AG04450 (cell line): ENCODE data around the gene SRSF8. TPM values are rescaled to one million over a fixed set of nuclear protein-coding genes. Genes with fewer than 3 reads are reported as not detected.

ENCODE experiments used
- CTCF ChIA-PET: fragments of 300-600, 350-600 bp; formaldehyde crosslinking; extraction: SDS; loops from one replicate; lab custom pipeline; 2022; ENCODE audit warnings: antibody characterized with exemption, inconsistent platforms; lab: Charles Lee
- POLR2A ChIA-PET: fragments of 350-600 bp; formaldehyde crosslinking; extraction: SDS; loops from one replicate; lab custom pipeline; 2021; ENCODE audit warnings: antibody characterized with exemption, inconsistent platforms; lab: Yijun Ruan, JAX
- DNase-seq: peaks from one replicate; pipeline ENCODE4 v3.0.0-alpha.2; 2011; ENCODE audit warnings: low read depth, low spot score
- H3K27ac ChIP-seq: one replicate; pipeline ENCODE4 v1.5.1; 2012; ENCODE audit warnings: low read depth, low read length, control low read depth
- H3K27me3 ChIP-seq: one replicate; pipeline ENCODE4 v1.6.0; 2012; ENCODE audit warnings: low read length; ENCODE audit not compliant: control insufficient read depth, insufficient read depth
- H3K4me3 ChIP-seq: 2 replicates; pipeline ENCODE4 v1.5.1; 2011; ENCODE audit warnings: mild to moderate bottlenecking, low read depth, low read length, control low read depth
- H3K9me3 ChIP-seq: 2 replicates; pipeline ENCODE4 v1.5.1; 2012; ENCODE audit warnings: low read length; ENCODE audit not compliant: control insufficient read depth, insufficient read depth
- polyA plus RNA-seq: library from polyadenylated mRNA; depleted of rRNA; stranded (reverse); fragments of >200 nt; gene quantifications from 2 replicates; pipeline ENCODE4 v1.2.3, GENCODE V29; 2011
- TF ChIP-seq, protein P1 (sequence below): IDR thresholded peaks from 2 replicates; pipeline ENCODE4 v1.5.1; 2011; ENCODE audit warnings: low read depth, low read length, control low read depth, inconsistent platforms

SRSF8 gene
- polyA plus RNA-seq, 1 experiment = 28.4 TPM

DNA sequence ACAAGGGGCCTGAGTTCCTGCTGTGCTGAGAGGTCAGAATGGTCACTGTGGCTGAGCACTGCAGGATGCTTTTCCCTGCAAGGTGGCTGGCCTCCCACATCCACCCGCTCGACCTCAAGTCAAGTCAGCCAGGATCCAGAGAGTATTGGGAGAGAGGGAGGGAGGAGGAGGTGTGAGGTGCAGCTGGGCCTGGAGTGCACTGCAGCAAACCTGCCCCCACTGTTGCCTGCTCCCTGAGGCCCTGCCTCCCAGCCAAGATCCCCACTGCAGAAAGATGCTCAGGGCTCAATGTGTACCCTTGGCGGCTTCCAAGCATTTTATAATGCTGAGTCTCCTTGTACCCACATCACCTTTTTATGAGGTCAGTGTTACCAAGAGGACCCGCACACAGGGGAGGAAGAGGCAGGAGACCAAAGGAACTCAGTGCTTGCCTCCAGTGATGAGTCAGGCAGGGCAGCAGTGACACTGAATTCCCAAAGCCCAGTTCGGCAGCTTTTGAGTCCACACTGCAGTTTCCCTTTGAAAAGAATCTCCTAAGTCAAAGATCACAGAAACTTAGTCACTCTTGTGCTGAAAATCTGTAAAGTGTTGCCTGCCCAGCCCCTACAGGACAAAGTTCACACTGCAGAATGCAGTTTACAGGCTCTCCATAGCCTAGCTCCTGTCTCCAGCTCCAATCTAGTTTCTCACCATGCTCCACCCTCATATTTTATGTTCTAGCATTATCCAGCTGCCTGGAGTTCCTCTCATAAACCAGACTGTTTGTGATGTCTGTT lies 26.0 kb downstream of the SRSF8 start:
- no peak for DNase-seq
- no peak overlapping the region for H3K4me3 ChIP-seq
- H3K27me3 ChIP-seq = no peaks in the 10 kb centered on the region
- ChIA-PET CTCF (interaction anchor here (0.6 to 2.6 kb wide), 6 partner anchors 11 to 1370 kb away, joined by 3 to 9 read pairs (median 4); no protein-coding TSS in a partner anchor), POLR2A (no interaction called here)
- TF ChIP-seq, protein P1, sequence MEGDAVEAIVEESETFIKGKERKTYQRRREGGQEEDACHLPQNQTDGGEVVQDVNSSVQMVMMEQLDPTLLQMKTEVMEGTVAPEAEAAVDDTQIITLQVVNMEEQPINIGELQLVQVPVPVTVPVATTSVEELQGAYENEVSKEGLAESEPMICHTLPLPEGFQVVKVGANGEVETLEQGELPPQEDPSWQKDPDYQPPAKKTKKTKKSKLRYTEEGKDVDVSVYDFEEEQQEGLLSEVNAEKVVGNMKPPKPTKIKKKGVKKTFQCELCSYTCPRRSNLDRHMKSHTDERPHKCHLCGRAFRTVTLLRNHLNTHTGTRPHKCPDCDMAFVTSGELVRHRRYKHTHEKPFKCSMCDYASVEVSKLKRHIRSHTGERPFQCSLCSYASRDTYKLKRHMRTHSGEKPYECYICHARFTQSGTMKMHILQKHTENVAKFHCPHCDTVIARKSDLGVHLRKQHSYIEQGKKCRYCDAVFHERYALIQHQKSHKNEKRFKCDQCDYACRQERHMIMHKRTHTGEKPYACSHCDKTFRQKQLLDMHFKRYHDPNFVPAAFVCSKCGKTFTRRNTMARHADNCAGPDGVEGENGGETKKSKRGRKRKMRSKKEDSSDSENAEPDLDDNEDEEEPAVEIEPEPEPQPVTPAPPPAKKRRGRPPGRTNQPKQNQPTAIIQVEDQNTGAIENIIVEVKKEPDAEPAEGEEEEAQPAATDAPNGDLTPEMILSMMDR = peak; percentile 54
- H3K27ac ChIP-seq = no peak overlapping the region
- no peaks in the 10 kb centered on the region; the same call in 1 of the 2 replicates for H3K9me3 ChIP-seq

DNA sequence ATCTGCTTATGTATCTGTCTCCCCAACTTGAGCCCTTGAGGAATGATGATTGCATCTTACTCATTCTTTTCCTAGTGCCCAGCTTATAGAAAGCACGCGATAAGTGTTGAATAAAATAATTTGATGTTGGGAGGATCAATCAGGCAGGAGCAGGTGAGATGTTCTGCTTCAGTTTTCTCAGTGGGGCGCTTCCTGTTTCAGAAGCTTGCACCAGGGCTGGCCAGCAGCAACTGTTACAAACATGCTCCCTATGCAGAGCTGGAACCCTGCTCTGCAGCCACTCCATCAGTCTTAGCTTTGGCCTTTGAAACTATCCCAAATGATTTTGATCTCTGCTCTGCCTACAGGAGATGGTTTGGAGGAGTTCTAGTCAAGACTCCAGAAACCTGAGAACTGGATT lies 26.8 kb downstream of the SRSF8 start:
- TF ChIP-seq, protein P1 = no peak
- POLR2A ChIA-PET = no interaction called here
- H3K27ac ChIP-seq = no peak overlapping the region
- H3K27me3 ChIP-seq = no peaks in the 10 kb centered on the region
- no peaks in the 10 kb centered on the region; the same call in 1 of the 2 replicates for H3K9me3 ChIP-seq
- no peak for DNase-seq
- CTCF ChIA-PET = interaction anchor here (0.7 to 2.6 kb wide), 9 partner anchors 9 to 612 kb away, joined by 3 to 9 read pairs (median 4); partner anchors contain the start of gene SRSF8
- no peak overlapping the region for H3K4me3 ChIP-seq

DNA sequence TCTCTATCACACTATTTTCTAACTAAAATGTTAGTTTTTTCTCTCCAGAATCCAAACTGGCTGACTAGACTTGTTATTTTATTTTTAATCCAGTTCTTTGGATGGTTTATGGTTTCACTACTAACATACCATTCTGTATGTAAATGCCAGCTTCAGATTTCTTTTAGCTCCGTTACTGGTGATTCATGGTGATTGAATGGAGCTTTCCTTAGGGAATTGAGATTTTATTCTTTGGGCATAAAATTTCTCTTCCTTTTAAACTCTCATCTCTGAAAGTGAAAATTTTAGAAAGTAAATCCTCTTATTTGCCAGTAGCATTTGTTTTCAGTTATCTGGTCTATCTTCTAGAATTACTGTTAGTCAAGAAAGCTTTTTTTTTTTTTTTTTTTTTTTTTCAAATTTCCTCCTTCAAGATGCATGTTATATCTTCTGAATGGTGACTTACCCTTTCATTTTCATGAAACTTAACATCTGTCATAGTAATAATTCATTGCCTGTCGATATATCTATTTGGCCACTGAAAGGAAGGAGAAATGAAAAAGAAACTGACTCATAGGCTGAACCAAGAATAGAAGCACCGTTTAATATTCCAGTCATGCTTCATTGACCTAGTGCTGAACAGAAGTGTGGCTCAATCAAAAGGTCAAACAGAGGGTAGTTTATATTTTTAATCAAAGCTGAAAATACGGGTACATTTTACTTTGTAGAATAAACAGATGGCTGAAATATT lies 29.3 kb downstream of the SRSF8 start:
- POLR2A ChIA-PET = no interaction called here
- H3K9me3 ChIP-seq = no peaks in the 10 kb centered on the region
- H3K27ac ChIP-seq = no peak overlapping the region
- no peak for DNase-seq
- no peaks in the 10 kb centered on the region for H3K27me3 ChIP-seq
- no peak overlapping the region for H3K4me3 ChIP-seq
- CTCF ChIA-PET = interaction anchor here (0.9 to 1.0 kb wide), 2 partner anchors 26 to 609 kb away, joined by 3 read pairs; no protein-coding TSS in a partner anchor
- TF ChIP-seq, protein P1 = no peak

DNA sequence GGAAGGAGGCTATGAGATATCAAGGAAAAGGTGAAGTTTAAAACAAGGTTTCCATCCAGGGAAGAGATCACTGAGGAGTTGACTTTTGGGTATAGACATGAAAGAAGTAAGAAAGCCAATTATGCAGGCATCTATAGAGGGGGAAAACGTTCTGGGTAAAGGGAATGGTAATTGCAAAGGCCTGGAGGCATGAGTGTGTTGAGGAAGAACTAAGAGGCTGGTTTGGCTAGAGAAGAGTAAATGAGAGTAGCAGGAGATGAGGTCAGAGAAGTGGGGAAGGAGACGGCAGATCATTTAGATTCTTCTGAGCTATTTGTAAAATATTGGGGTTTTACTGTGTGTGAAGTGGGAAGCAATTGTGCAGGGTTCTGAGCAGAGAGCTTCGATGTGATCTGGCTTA lies 30.5 kb downstream of the SRSF8 start:
- Histone ChIP-seq H3K9me3 (no peaks in the 10 kb centered on the region), H3K27ac (no peak overlapping the region), H3K4me3 (no peak overlapping the region), H3K27me3 (no peaks in the 10 kb centered on the region)
- no peak for DNase-seq
- TF ChIP-seq, protein P1 = no peak
- ChIA-PET POLR2A (no interaction called here), CTCF (interaction anchor here (0.7 kb wide), 1 partner anchor 54 kb away, joined by 3 read pairs; no protein-coding TSS in a partner anchor)
